Keratinocyte (primary cell): Measurements from ENCODE around the gene SUMO4. TPM values are rescaled to one million over a fixed set of nuclear protein-coding genes. Genes with fewer than 3 reads are reported as not detected.

Source experiments
- DNase-seq: peaks from one replicate; pipeline ENCODE4 v3.0.0-alpha.2; 2011; ENCODE audit warnings: low read depth, missing footprints, low spot score
- FAIRE-seq: peaks from 2 replicates; lab custom pipeline; 2011; peaks lifted over from hg19 to GRCh38; lab: Jason Lieb, UNC
- H2AFZ ChIP-seq: 2 replicates; pipeline ENCODE4 v1.6.0; 2012; ENCODE audit warnings: low read length, control low read depth, inconsistent platforms; ENCODE audit not compliant: control insufficient read depth
- H3K27ac ChIP-seq: 2 replicates; pipeline ENCODE4 v1.5.1; 2011; ENCODE audit warnings: low read length; ENCODE audit not compliant: control insufficient read depth, insufficient read depth
- H3K27me3 ChIP-seq: 3 replicates; pipeline ENCODE4 v1.6.0; 2011; ENCODE audit warnings: low read length; ENCODE audit not compliant: control insufficient read depth, insufficient read depth; ENCODE audit errors: extremely low read depth
- H3K36me3 ChIP-seq, 2 experiments: 2 replicates in 1 of 2; 3 replicates in 1 of 2; pipeline ENCODE4 v1.5.1; 2011; ENCODE audit warnings: low read length in 2 of 2, mild to moderate bottlenecking in 1 of 2; ENCODE audit not compliant: control insufficient read depth in 2 of 2, insufficient read depth in 2 of 2; ENCODE audit errors: extremely low read depth in 1 of 2
- H3K4me1 ChIP-seq: 3 replicates; pipeline ENCODE4 v1.5.1; 2011; ENCODE audit warnings: low read length; ENCODE audit not compliant: control insufficient read depth, insufficient read depth; ENCODE audit errors: extremely low read depth
- H3K4me2 ChIP-seq: 3 replicates; pipeline ENCODE4 v1.6.0; 2011; ENCODE audit warnings: low read depth, low read length; ENCODE audit not compliant: control insufficient read depth, insufficient read depth; ENCODE audit errors: extremely low read depth
- H3K4me3 ChIP-seq, 3 experiments: fragments of 200-600 bp in 1 of 3; sonication (generic) in 1 of 3; 2 replicates in 2 of 3; 3 replicates in 1 of 3; pipeline ENCODE4 v1.5.1; 2011 to 2016; ENCODE audit warnings: low read length in 3 of 3, mild to moderate bottlenecking in 3 of 3, control low read depth in 2 of 3, inconsistent platforms in 1 of 3, low read depth in 1 of 3, mixed read lengths in 1 of 3, mixed run types in 1 of 3, moderate library complexity in 1 of 3; ENCODE audit not compliant: control insufficient read depth in 2 of 3, insufficient read depth in 2 of 3; ENCODE audit errors: extremely low read depth in 1 of 3
- H3K79me2 ChIP-seq: 2 replicates; pipeline ENCODE4 v1.6.0; 2012; ENCODE audit warnings: low read length; ENCODE audit not compliant: control insufficient read depth, insufficient read depth
- H3K9ac ChIP-seq: 3 replicates; pipeline ENCODE4 v1.6.0; 2011; ENCODE audit warnings: low read length; ENCODE audit not compliant: control insufficient read depth, insufficient read depth; ENCODE audit errors: extremely low read depth
- H3K9me1 ChIP-seq: 3 replicates; pipeline ENCODE4 v1.6.0; 2011; ENCODE audit warnings: low read length; ENCODE audit not compliant: control insufficient read depth, insufficient read depth; ENCODE audit errors: extremely low read depth
- H3K9me3 ChIP-seq: 2 replicates; pipeline ENCODE4 v1.5.1; 2012; ENCODE audit warnings: low read depth, low read length; ENCODE audit not compliant: control insufficient read depth
- H4K20me1 ChIP-seq: 3 replicates; pipeline ENCODE4 v1.6.0; 2011; ENCODE audit warnings: low read length; ENCODE audit not compliant: control insufficient read depth, insufficient read depth; ENCODE audit errors: extremely low read depth
- EZH2 ChIP-seq: IDR thresholded peaks from one replicate; pipeline ENCODE4 v1.6.1; 2012; ENCODE audit warnings: inconsistent platforms, mild to moderate bottlenecking, low read length, moderate library complexity
- dilution Hi-C: fragments of 300-500 bp; cut with MboI; formaldehyde crosslinking; loops from one replicate; pipeline ENCODE4 v1.7.0; 2020; ENCODE audit warnings: low sequenced_read_pairs; ENCODE audit not compliant: extremely low pct_ligation_motif_present
- polyA plus RNA-seq, 5 experiments: library from polyadenylated mRNA; depleted of rRNA in 3 of 5; stranded (reverse) in 3 of 5; stranded (forward) in 1 of 5; unstranded in 1 of 5; fragments of >200 nt; gene quantifications; 1 replicate in 1 of 5; 2 replicates in 3 of 5; 3 replicates in 1 of 5; pipeline versions ENCODE4 v1.2.1 to v1.2.3, GENCODE V29; 2011 to 2012; ENCODE audit warnings: missing spikeins in 2 of 5, low read depth in 1 of 5, low replicate concordance in 1 of 5
- TF ChIP-seq, protein P1 (sequence below), 3 experiments: IDR thresholded peaks in 1 of 3; conservative IDR thresholded peaks in 1 of 3; optimal IDR thresholded peaks in 1 of 3; 2 replicates in 2 of 3; 3 replicates in 1 of 3; pipeline versions ENCODE3 to v1.5.1; 2011; ENCODE audit warnings: low read length in 3 of 3, mild to moderate bottlenecking in 3 of 3, moderate library complexity in 2 of 3, control low read depth in 1 of 3, inconsistent platforms in 1 of 3; ENCODE audit not compliant: insufficient read depth in 2 of 3; ENCODE audit errors: extremely low read depth in 1 of 3

The SUMO4 gene
- polyA plus RNA-seq, 1 donor (not counting 4 experiments of a cell fraction or from before 2014, with no cell fraction given) = 0.09 TPM

DNA sequence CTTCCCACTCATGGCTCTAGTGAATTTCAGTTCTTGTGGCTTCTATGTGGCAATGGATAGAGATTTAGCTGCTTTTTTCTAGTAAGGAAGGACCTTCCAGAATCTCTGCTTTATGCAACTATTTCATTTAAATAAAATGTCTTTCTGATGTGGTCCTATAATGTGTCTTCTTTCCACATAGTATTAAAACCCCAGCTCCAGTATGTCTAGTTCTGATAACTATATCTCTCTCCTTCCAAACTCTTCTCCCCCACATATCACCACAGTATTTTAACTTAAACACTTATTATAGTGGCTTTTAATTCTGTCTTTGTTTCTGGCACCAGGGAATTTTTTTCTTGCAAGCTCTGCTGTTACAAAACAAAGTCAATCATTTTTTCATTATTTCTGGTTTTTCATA, 40.6 kb upstream of the SUMO4 start:
- Histone ChIP-seq H3K9me1 (no peaks in the 10 kb centered on the region), H3K4me1 (peaks cover 13% of the 10 kb centered on the region), H4K20me1 (no peaks in the 10 kb centered on the region), H3K9ac (no peak overlapping the region), H3K79me2 (peaks cover 77% of the 10 kb centered on the region), H3K9me3 (no peaks in the 10 kb centered on the region), H3K4me3 (no peak overlapping the region), H3K36me3 (no peaks in the 10 kb centered on the region), H3K4me2 (no peak overlapping the region), H2AFZ (no peak overlapping the region), H3K27me3 (no peaks in the 10 kb centered on the region), H3K27ac (no peak overlapping the region)
- TF ChIP-seq, protein P1, sequence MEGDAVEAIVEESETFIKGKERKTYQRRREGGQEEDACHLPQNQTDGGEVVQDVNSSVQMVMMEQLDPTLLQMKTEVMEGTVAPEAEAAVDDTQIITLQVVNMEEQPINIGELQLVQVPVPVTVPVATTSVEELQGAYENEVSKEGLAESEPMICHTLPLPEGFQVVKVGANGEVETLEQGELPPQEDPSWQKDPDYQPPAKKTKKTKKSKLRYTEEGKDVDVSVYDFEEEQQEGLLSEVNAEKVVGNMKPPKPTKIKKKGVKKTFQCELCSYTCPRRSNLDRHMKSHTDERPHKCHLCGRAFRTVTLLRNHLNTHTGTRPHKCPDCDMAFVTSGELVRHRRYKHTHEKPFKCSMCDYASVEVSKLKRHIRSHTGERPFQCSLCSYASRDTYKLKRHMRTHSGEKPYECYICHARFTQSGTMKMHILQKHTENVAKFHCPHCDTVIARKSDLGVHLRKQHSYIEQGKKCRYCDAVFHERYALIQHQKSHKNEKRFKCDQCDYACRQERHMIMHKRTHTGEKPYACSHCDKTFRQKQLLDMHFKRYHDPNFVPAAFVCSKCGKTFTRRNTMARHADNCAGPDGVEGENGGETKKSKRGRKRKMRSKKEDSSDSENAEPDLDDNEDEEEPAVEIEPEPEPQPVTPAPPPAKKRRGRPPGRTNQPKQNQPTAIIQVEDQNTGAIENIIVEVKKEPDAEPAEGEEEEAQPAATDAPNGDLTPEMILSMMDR (optimal IDR thresholded peaks at IDR 0.05 in 1 of 3, IDR thresholded peaks at IDR 0.05 in 1 of 3, conservative IDR thresholded peaks at IDR 0.05 in 1 of 3; ENCODE audit: extremely low read depth in 1 of 3, insufficient read depth in 2 of 3, low read length in 3 of 3) = no peak
- TF ChIP-seq EZH2 = no peak
- FAIRE-seq (no peak), DNase-seq (no peak)
- dilution Hi-C loops = no loop called here

DNA sequence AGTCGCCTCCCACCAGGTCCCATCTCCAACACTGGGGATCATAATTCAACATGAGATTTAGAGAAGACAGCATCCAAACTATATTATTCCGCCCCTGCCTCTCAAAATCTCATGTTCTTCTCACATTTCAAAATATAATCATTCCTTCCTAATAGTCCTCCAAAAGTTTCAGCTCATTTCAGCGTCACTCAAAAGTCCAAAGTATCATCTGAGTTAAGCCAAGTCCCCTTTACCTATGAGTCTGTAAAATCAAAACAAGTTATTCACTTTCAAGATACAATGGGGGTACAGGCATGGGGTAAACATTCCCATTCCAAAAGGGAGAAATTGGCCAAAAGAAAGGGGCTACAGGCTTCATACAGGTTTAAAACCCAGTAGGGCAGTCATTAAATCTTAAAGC, 39.5 kb upstream of the SUMO4 start:
- Histone ChIP-seq H3K9me1 (no peaks in the 10 kb centered on the region), H3K27me3 (no peaks in the 10 kb centered on the region), H3K9ac (no peak overlapping the region), H3K27ac (no peak overlapping the region), H2AFZ (no peak overlapping the region), H3K4me2 (no peak overlapping the region), H3K9me3 (no peaks in the 10 kb centered on the region), H3K79me2 (peaks cover 80% of the 10 kb centered on the region), H3K4me3 (no peak overlapping the region), H3K36me3 (no peaks in the 10 kb centered on the region), H4K20me1 (no peaks in the 10 kb centered on the region), H3K4me1 (peaks cover 13% of the 10 kb centered on the region)
- FAIRE-seq (no peak), DNase-seq (no peak)
- no peak for TF ChIP-seq EZH2
- TF ChIP-seq, protein P1 (optimal IDR thresholded peaks at IDR 0.05 in 1 of 3, IDR thresholded peaks at IDR 0.05 in 1 of 3, conservative IDR thresholded peaks at IDR 0.05 in 1 of 3; ENCODE audit: extremely low read depth in 1 of 3, insufficient read depth in 2 of 3, low read length in 3 of 3) = no peak
- dilution Hi-C loops = no loop called here
